NCI-H1694 (cell line): ENCODE data around the gene OPCML.

Experiments used
- DNase-seq: peaks from one replicate; lab custom pipeline; 2025; lab: John Stamatoyannopoulos, UW

Gene OPCML

DNA sequence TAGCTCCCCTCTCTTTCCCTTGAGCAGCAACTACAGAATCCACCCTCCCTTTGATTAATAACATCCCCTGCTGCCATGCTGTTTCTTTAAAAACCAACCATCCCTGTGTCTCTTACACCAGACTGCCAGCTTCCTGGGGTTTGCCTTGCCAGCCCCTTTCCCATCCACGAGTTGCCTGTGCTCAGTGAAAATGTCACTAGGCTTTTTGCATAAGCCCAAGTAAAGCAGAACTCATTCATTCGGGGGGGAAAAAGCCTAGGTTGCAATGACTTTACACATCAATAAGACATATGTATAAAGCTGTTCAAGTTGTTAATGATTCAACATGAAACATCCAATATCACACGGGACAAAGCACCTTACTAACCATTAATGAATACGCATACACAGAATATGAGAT, 398.7 kb downstream of the OPCML start:
- DNase-seq, result no peak

DNA sequence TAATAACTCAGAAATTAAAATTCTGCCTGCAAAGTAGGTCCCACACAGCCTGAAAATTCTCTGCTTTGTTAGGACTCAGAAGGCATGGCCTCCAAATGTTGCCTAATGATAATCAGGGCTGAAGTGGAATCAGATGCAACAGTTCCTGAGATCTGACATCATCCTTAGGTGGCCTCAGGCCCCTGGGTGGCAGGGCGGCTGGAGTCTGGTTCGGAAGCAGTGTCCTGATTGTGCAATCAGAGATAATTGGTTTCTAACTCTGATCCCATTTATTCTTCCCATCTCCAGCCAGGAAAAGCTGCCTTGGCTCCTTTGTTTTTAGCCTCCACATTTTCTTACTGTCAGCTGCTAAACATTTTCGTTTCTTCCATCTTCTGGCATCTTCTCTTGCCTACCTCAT, 399.3 kb downstream of the OPCML start:
- DNase-seq, result no peak

DNA sequence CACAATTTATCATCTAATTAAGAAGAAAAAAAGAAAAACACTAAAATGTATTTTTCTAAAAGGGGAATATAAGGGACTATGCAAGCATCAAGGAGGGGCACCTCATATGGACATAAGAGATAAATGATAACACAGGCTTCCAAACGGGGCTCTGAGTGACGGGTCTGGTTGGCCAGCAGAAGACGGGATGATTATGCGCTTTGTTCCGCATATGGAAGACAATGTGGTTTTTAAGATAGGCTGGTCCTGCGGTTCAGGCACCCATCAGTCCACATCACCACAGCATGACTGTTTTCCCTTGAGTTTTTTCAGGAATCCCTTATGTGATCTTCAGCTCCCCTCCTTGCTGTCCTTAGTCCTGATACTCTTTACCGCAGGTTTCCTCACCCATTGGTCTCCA, 404.6 kb downstream of the OPCML start:
- DNase-seq, result no peak

DNA sequence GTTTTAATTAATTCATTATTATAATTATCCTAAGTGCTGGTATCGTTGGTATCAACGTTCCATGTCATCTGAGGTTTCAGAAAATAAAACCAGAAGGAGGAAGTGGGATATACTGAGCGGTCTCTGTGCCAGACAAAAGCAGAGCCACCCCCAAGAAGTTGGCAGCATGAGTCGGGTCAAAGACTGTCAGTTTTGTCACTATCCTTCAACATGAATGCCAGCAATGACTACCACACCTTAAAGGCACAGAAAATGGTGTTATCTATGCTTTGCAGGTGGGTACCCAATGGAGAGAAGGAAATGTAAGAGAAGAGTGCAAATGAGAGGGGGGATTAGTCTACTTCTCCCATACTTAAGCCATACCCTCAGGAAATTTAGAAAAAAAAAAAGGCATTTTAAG, 408.5 kb downstream of the OPCML start:
- no peak for DNase-seq

DNA sequence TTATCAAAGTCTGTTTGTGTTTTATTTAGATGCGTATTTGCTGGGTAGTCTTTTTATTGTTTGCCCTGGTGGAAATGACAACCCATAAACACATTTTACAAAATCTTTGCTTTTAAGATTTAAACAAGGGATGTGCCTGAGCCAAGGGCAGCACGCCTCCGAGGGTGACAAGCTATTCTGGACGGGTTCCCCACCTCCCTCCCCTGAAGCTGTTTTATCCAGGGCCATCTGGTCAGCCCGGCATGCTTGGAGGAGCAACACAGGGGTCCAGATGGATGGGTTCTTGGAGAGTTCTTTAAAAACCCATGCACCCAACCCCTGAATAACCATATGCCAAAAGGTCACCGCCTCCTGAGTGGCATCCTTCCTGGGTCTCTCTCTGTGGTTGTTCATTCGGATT, 408.9 kb downstream of the OPCML start:
- no peak for DNase-seq

DNA sequence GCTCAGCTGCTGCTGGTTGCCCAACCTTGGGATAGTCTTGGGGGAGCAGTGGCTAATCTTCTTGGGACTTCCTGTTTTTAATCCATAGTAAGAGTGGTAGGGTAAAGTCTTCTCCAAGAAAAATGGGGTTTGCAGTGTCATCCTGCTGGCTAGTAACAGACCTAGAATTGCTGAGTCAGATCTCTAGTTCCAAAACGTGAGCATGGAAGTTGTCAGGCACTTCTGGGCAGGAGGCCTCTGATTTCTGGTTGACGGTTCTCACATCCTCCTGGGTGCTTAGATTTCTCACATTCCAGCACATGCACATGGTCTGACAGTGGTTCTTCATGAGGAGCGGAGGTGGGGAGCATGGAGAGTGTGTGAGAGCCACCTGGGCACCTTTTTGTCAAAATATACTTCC, 410.0 kb downstream of the OPCML start:
- no peak for DNase-seq

DNA sequence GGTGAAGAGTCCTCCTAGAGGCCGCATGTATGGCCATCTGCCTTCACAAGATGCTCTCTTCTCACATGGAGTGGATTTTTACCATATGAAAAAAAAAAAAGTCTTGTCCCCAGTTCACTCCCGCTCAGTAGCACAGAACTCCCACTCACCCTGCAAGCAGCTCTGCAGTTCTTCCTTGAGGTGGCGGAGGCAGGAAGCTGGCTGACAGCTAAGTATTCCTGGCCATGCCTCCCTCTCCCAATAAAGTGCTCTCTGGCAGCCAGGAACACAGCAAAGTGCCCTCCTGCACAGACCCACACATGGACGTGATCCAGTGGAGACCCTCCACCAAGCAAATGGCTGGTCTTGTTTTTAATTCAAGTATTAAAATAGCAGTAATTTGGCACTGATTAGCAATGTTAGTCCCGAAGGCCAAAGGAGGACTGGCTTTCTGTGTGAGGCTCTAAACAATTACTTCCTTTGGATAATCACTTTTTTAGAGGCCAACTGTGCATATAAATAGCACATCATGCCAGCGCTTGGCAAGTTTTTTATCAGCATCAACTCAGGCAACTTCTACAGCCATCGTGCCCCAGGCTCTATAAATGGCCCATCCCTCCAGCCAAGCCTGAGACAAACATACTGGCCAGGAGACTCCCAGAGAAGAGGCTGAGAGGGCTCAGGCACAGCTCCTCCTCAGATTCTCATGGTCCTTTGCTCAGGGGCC, 413.6 kb downstream of the OPCML start:
- no peak for DNase-seq

DNA sequence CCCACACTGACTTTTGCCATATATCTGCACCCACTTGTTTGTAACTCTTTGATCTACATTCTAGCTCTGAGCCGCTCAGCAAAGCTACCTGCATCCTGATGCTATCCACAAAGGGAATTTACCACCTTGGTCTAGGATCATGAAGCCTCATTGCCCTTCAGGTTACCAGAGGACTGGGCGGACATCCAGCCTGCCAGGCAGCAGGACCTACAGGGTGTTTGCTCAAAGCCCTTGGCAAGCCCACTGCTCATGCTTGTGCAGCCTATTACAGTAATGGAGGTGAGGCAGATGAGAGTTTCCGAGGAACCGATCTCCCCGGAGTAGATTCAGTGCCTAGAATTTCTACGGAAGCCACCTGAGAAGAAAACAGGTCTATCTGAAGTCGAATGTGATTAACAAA, 417.2 kb downstream of the OPCML start:
- no peak for DNase-seq

DNA sequence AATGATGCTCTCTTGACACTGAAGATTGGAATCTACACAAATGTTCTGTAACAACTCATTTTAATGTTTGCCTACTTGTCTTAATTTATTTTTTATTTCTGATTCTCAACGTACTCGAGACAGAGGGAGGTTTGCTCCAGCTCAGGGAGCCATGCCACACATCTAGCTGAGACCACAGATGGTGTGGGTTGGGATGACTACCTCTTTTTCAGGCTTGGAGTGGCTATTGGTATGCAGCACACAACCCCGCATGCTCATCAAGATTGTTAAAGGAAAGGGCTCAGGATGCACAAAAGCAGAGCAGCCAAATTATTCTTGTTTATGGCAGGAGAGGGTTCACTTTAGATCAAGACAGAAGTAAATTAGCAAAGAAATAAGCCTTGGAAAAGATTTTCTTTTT, 424.5 kb downstream of the OPCML start:
- no peak for DNase-seq

DNA sequence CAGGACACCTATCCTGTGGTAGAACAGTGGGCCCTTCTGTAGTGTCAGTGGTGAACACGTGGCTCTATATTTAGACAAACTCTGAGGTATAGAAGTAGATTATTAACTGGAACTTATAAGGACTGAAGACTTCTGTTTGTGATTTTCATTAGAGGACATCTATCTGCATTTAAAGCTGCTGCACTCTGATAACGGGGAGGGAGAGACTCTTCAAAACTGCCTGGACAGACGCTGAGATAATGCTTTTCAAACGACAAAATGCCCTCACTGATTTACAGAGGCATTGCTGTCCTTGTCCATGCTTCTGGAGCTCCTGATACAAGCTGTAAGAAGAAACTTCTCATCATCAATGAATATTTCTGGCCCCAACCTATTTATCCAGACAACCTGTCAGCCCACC, 425.2 kb downstream of the OPCML start:
- no peak for DNase-seq

DNA sequence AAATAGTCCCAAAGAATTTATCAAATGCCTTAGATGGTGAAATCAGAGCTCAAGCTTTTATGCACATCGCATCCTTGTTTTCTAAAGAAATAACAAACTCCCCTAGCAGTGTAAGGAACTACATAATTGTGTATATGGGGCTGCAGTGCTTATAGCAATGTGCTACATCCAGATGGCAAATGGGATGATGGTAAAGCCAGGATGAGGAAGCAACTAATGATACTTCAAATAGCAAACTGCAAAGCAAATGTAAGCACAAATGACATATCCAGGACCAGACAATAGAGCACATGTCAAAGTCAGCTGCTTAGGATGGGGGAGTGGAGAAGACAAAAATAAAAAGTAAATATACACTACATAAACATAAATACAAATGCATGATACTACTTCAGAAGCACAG, 425.9 kb downstream of the OPCML start:
- no peak for DNase-seq

DNA sequence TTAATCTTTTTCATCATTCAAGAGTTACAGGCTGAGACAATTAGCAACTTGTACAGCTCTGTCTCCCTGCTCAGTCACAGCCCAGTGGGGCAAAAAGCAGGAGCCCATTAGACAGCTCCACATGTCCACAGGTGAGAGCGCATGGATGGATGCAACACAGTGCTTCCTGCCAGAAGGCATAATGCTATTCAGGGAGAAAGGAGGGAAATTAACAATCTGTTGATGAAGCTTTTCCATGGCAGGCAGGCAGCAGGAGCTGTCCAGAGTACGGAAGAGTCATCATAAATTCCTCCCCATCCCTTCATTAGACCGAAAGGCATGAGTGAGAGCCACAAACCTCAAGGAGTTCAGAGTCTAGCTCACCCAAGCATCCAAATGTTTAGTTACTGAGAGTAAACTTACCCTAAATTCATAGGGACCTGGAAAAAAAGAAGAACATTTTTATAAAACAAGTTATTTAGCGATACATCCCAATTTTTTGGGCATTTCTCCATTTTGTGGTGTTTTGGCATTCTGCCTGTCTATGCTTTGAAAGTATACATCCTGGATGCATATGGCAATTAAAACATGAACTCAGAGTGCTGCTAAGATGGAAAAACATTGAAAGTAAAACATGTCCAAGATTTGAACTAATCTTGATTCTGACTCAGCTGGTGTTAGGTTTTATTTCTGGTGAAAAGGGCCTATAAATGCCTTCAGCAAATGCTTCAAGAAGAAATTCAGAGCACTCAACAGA, 428.1 kb downstream of the OPCML start:
- no peak for DNase-seq

DNA sequence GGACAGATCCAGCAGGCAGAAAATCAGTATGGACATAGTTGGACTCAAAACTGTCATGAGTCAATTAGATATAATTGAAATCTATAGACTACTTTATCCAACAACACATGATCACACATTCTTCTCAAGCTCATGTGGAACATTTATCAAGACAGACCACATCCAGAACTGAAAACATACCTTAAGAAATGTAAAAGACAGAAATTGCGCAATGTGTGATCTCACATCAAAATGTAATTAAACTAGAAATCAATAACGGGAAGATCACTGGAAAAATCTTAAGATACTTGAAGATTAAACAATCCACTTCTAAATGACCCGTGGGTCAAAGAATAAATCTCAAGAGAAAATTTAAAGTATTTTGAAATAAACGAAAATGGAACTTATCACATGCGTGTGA, 435.3 kb downstream of the OPCML start:
- DNase-seq, result no peak

DNA sequence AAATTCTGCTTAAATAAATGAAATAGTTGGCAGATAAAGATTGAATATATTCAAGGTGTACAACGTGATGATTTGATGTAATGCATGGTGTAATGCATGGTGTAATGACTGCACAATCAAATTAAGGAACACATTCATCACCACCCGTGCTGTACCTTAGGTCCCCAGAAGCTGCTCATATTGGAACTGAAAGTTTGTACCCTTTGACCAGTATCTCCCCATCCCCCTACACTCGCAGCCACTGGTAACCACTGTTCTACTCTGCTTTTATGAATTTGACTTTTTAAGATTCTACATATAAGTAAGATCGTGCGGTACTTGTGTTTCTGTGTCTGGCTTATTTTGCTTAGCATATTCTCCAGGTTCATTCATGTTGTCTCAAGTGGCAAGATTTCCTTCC, 445.8 kb downstream of the OPCML start:
- no peak for DNase-seq

DNA sequence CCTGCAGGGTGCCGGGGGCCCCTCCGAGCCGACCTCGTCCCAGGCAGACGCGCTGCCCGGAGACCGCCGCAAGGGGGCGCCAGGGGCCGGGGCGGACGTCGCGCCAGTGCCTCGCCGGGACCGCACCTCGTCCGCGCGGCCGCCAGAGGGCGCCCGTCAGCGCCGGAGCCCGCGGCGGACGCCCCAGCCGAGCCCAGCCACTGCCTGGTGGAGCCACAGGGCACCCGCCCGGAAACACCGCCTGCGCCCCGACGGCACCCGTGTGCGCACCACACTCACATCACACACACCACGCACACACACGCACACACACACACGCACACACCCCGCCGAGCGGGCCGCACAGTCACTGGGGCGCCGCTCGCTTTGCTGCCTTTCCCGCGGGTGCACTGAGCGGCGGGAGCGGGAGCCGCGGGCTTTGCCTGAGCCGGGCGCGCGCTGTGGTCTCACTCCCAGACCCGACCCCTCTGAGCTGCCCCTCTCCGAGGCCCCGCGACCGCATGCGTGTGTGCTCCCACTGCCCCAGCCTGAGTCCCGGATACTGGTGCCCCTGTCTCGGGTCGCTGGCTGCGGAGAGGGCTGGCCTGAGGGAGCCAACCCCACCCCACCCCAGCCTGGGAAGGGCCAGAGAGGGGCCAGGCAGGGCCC, 449.3 kb downstream of the OPCML start:
- no peak for DNase-seq

DNA sequence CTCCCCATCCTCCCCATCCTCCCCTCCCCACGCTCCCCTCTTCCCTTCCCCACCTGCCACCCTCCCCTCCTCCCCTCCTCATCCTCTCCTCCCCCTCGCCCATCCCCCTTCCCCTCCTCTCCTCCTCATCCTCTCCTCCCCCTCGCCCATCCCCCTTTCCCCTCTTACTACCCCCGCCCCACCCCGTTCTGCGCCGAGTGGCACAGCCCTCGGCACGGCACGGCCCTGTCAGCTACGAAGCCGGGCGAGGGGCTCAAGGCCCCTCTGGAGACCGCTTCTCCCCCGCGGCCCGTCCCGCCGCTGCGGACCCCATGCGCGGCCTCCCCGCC, 449.9 kb downstream of the OPCML start:
- no peak for DNase-seq

DNA sequence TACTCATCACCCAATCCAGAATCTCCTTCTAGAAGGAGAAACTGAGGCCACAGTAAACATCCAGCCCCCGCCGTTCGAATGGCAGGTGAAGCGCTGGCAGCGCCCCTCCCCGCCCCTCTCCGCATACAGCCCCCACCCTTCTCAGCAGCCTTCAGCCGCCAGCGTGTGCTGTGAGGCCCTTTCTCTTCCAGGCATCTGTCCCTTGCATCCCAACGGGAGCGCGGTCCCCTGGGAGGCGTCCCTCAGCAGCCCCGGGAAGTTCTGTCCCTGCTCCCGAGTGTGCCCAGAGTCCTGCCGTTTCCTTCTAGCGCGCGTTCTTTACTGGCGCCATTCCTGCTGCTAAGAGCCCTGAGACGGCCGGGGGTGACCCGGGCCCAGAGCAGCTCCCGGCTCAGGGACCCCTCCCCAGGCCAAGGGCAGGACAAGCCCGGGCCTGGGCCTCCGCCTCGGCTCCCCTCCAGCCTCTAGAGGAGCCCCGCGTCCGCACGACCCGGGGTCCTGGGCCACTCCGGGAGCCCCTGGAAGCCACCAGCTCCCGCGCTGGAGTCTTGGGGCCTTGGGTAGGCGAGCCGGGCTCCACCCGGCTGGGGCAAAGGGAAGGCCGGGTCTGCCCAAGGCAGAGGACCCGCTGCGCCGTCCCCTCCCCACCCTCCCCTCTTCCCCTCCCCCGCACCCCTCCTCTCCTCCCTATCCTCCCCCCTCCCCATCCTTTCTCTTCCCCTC, 450.4 kb downstream of the OPCML start:
- DNase-seq, result no peak

DNA sequence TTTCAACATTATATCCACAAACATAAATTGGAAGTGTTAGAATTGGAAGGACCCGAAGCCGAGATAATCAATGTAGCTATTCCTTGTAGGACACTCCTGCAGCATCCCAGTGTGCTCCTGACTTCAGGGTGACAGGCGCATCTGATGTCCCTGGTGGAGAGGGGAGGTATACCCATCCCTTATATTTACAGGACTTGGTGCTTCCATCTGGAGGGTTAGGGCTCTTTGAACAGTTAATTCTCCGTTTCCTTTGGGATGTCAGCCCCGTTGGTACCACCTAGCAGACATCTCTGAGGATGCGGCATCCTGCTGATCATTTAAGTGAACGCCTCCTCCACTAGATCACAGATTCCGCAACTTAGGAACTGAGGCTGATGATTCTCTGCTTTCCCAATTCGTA, 451.3 kb downstream of the OPCML start:
- DNase-seq, result no peak

DNA sequence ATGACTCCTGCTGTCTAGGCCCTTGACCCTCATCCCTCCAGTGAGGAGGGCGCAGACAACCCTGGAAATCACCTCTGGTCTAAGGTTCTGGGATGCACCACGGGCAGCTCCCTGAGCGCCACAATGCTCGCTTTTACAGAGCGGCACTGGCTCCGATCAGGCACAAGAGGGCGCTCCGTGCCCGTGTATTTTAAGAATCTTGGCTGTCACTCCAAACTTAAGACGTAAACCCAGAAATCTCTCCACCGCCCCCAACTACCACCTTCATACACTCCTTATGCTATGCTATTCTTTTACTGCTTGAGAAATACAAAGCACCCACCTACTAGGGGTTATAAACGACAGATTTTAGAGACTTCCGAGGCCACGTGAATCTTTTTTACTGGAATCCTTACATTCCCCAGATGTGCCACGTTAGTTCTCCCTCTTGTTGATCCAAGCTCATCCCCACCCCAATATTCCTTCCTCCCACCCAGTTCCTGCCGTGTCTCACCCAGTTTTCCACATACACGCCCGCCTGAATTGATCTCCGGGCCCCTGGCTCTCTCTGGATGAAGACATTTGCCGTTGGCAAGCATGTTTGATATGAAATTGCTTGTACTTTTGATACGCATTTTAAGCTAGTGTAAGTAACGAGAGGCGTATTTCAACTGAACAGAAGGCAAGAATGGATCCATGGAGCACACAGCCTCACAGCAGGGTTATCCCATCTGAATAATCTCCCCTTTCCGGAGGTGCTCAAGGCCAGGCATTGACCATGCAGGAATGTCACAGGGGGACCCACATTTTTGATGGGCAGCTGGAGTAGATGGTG, 453.5 kb downstream of the OPCML start:
- DNase-seq, result no peak

DNA sequence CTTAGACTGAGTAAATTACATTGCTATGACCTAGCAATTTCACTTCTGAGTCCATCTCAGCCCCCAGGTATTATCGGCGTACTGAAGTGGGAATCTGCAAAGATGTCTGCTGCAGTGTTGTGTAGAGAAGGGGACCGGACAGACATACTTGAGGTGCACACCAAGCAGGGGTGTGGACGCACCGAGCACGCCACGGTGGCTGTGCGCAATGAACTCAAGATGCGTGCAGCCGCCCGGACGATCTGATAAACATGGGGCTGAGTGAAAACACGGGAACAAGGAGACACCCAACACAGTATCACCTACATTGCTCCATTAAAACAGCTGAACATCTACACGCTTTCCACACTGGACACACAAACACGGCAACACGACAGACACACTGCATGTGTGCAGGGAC, 454.3 kb downstream of the OPCML start:
- no peak for DNase-seq

DNA sequence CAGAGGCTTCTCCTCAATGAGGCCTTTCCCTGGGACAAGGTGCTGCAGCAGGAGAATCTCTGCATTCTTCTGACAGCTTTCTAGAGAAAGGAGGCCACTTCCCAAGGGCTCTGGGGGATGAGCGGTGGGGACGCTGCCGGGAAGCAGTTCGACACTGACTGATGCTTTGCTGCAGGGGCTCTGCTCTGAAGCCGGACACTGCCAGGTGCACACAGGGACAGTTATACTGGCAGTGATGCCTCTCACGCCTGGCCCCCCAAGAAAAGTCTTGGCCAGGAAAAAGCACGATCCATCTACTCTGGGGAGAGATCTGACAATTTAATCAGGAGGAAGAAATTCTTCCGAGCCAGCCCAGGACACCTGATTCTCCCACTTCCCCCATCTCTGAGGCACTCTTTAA, 456.9 kb downstream of the OPCML start:
- DNase-seq, result no peak
